Measurements from ENCODE around the gene ATP5MG.

GRCh38 chr11:118437208-118438125, 36.1 kb downstream of the ATP5MG start:
- TF ChIP-seq, protein P1, sequence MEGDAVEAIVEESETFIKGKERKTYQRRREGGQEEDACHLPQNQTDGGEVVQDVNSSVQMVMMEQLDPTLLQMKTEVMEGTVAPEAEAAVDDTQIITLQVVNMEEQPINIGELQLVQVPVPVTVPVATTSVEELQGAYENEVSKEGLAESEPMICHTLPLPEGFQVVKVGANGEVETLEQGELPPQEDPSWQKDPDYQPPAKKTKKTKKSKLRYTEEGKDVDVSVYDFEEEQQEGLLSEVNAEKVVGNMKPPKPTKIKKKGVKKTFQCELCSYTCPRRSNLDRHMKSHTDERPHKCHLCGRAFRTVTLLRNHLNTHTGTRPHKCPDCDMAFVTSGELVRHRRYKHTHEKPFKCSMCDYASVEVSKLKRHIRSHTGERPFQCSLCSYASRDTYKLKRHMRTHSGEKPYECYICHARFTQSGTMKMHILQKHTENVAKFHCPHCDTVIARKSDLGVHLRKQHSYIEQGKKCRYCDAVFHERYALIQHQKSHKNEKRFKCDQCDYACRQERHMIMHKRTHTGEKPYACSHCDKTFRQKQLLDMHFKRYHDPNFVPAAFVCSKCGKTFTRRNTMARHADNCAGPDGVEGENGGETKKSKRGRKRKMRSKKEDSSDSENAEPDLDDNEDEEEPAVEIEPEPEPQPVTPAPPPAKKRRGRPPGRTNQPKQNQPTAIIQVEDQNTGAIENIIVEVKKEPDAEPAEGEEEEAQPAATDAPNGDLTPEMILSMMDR (IDR thresholded peaks at IDR 0.05; ENCODE audit: control extremely low read depth in 1 of 3, insufficient read depth in 1 of 3, low read depth in 1 of 3, low read length in 3 of 3): no peak
- no peak for TF ChIP-seq TBP (IDR thresholded peaks at IDR 0.05; ENCODE audit: low read depth, low read length)
- no peak for TF ChIP-seq EP300 (IDR thresholded peaks at IDR 0.05; ENCODE audit: borderline replicate concordance in 1 of 2, low read depth in 2 of 2, low read length in 2 of 2)
- no peak for TF ChIP-seq POLR2AphosphoS5 (IDR thresholded peaks at IDR 0.05; ENCODE audit: low read depth, low read length)
- TF ChIP-seq CREB1 (IDR thresholded peaks at IDR 0.05): no peak
- no peak for TF ChIP-seq HDAC2 (IDR thresholded peaks at IDR 0.05; ENCODE audit: borderline replicate concordance in 1 of 2, low read depth in 2 of 2, low read length in 2 of 2)
- no peak for TF ChIP-seq ZNF274 (IDR thresholded peaks at IDR 0.05; ENCODE audit: borderline replicate concordance, extremely low read depth, low read length)
- TF ChIP-seq CBX8 (IDR thresholded peaks at IDR 0.05; ENCODE audit: borderline replicate concordance, low read depth, low read length): no peak
- TF ChIP-seq EZH2 (IDR thresholded peaks at IDR 0.05; ENCODE audit: low read depth, low read length, severe bottlenecking): no peak
- no peak for TF ChIP-seq GTF2F1 (IDR thresholded peaks at IDR 0.05; ENCODE audit: borderline replicate concordance, low read depth, low read length)
- no peak for TF ChIP-seq RAD21 (IDR thresholded peaks at IDR 0.05 in 1 of 2, conservative IDR thresholded peaks at IDR 0.05 in 1 of 2; ENCODE audit: low read depth in 2 of 2, low read length in 2 of 2)
- no peak for TF ChIP-seq POLR2A (IDR thresholded peaks at IDR 0.05; ENCODE audit: control extremely low read depth in 1 of 2, low read depth in 2 of 2, low read length in 2 of 2)
- no peak for TF ChIP-seq SUZ12 (IDR thresholded peaks at IDR 0.05; ENCODE audit: low read length)
